ENCODE results near the gene AOPEP.

DNA sequence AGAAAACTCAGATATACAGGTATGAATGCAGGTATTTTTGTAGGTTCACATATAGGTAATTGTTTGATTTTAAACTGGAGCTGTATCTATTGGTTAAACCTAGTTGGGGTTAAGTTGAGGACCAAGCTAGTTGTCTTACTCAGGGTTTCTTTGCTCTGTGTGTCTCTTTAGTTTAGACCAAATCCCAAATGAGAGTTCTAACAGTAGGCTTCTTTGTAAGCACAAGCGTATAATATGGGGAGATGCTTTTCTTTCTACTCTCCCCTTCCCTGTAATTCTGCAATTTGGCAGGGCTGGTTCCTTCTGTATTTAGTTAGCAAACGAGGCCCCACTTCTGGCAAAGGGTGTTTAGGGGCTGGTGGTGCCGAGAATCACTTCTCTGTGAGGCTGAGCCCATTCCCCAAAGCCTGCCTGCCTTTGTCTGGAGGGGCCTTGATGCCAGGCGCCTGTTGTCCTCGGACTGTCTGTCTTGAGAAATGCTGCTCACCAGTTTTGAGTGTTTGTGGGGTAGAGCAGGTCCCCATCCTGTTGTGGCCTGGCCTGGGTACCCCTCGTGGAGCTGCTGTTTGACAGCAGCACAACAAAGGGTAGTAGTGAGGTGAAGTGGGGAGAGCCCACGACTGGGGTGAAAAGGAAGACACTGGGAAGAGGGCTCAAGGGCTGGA lies 331.8 kb downstream of the AOPEP start:
- no peak for TF ChIP-seq EP300 (IDR thresholded peaks at IDR 0.05)
- TF ChIP-seq CTCF (IDR thresholded peaks at IDR 0.05) = no peak

Measured in esophagus muscularis mucosa (tissue), 3 donors.